Spleen (tissue), 13 donors: Measurements from ENCODE around the gene TUBB6. TPM values are rescaled to one million over a fixed set of nuclear protein-coding genes. Genes with fewer than 3 reads are reported as not detected.

Experiments used
- DNase-seq: peaks from one replicate; pipeline ENCODE4 v3.0.0-alpha.2; 2020
- H3K27ac ChIP-seq, 8 donors: fragments of 200-600 bp; sonication (generic) in 7 of 8; 1 replicate in 4 of 8; 2 replicates in 4 of 8; pipeline versions ENCODE4 v1.5.0 to v1.8.0; 2016 to 2021; ENCODE audit warnings: inconsistent platforms in 4 of 8, mild to moderate bottlenecking in 4 of 8, moderate library complexity in 1 of 8
- H3K27me3 ChIP-seq, 7 donors: fragments of 200-600 bp; sonication (generic) in 6 of 7; replicated peaks in 1 of 7; 1 replicate in 4 of 7; 2 replicates in 3 of 7; pipeline versions ENCODE4 v1.5.0 to v1.8.0; 2016 to 2021; ENCODE audit warnings: inconsistent platforms in 3 of 7, mild to moderate bottlenecking in 1 of 7
- H3K36me3 ChIP-seq, 6 donors: fragments of 200-600 bp; sonication (generic) in 5 of 6; 1 replicate in 4 of 6; 2 replicates in 2 of 6; pipeline versions ENCODE4 v1.5.0 to v1.8.0; 2016 to 2021; ENCODE audit warnings: inconsistent platforms in 2 of 6
- H3K4me1 ChIP-seq, 6 donors: fragments of 200-600 bp; sonication (generic) in 5 of 6; 1 replicate in 3 of 6; 2 replicates in 3 of 6; pipeline versions ENCODE4 v1.5.0 to v1.8.0; 2016 to 2021; ENCODE audit warnings: inconsistent platforms in 3 of 6
- H3K4me3 ChIP-seq, 8 donors: fragments of 200-600 bp; sonication (generic) in 7 of 8; 1 replicate in 4 of 8; 2 replicates in 4 of 8; pipeline versions ENCODE4 v1.5.0 to v1.8.0; 2016 to 2021; ENCODE audit warnings: inconsistent platforms in 4 of 8, mild to moderate bottlenecking in 4 of 8, moderate library complexity in 2 of 8
- H3K9me3 ChIP-seq, 8 donors: fragments of 200-600 bp; sonication (generic) in 7 of 8; 1 replicate in 4 of 8; 2 replicates in 4 of 8; pipeline versions ENCODE4 v1.5.0 to v1.8.0; 2016 to 2021; ENCODE audit warnings: inconsistent platforms in 4 of 8
- CTCF ChIP-seq, 11 experiments: fragments of 200-600 bp in 7 of 11; fragments of 450-650 bp in 4 of 11; sonication (generic) in 4 of 11; IDR thresholded peaks in 8 of 11; conservative IDR thresholded peaks in 3 of 11; 1 replicate in 7 of 11; 2 replicates in 4 of 11; pipeline versions ENCODE4 v1.4.0 to v1.8.0; 2016 to 2021; ENCODE audit warnings: antibody characterized with exemption in 11 of 11, inconsistent platforms in 4 of 11, mild to moderate bottlenecking in 1 of 11
- POLR2A ChIP-seq, 3 donors: fragments of 450-650 bp; IDR thresholded peaks; one replicate each; pipeline ENCODE4 v1.5.1; 2017; ENCODE audit warnings: antibody characterized with exemption in 3 of 3, mild to moderate bottlenecking in 1 of 3
- POLR2AphosphoS5 ChIP-seq, 3 donors: sonication (generic); formaldehyde crosslinking; IDR thresholded peaks; one replicate each; pipeline ENCODE4 v1.5.1; 2017; ENCODE audit warnings: antibody characterized with exemption in 3 of 3
- WGBS, 5 donors: extraction: QIAGEN DNeasy Blood & Tissue Kit in 3 of 5; methylation state at CpG; one replicate each; pipeline versions ENCODE4 v1.1.5 to v1.1.7; 2013 to 2018; 5-methylcytosine and 5-hydroxymethylcytosine counted together
- intact Hi-C: fragments of 100-400 bp; cut with DNase I; formaldehyde crosslinking; loops from one replicate; pipeline ENCODE4 v1.15.0; 2023; ENCODE audit warnings: low total_unique reads
- long read RNA-seq, 2 donors: transcript quantifications; one replicate each; lab custom pipeline, GENCODE V29; 2026
- polyA plus RNA-seq, 3 donors: library from polyadenylated mRNA; stranded (reverse); fragments of 200-250 nt; gene quantifications; one replicate each; pipeline ENCODE4 v1.2.1, GENCODE V29; 2013
- total RNA-seq, 7 donors: library from RNA; depleted of rRNA in 3 of 7; stranded (reverse); fragments of >200 nt in 3 of 7; fragmentation: NEBNext Ultra II Directional in 4 of 7; extraction: Animal tissue kit (Norgen Biotek cat#: 25700) in 4 of 7; gene quantifications; one replicate each; pipeline versions ENCODE4 v1.1.0 to v1.2.1, GENCODE V29; 2016 to 2021
- donor health status: healthy with polysubstance abuse.
- donor health status: DM: no; HTN: no; CAD: no; lungs with moderate emphysema.
- donor health status: DM: no; HTN: no; CAD: no.
- donor health status: Bipolar disorder and iron deficiency.
- donor health status: healthy.
- donor health status: DM: no; HTN: no; CAD: no.
- donor health status: DM: yes; HTN: yes; CAD: no.

Gene TUBB6
- 10 to 100 TPM; 29.9 to 65.6 (median 51.4) TPM for total RNA-seq
- 10 to 100 TPM; 29.0 to 43.4 (median 35.5) TPM for polyA plus RNA-seq
- long read RNA-seq, donor 1, transcript TUBB6-213 (4 exons, 1,017 nt) = minor isoform, 9 of 61 reads
- long read RNA-seq, donor 1, transcript TUBB6-201 (4 exons, 2,064 nt) = major isoform, 39 of 61 reads
- long read RNA-seq, donor 1, transcript TUBB6-202 (3 exons, 2,163 nt) = minor isoform, 11 of 61 reads
- long read RNA-seq, donor 1, partial matches to known transcripts = 0 of 61 reads
- long read RNA-seq, donor 1, other reads (novel, unspliced or antisense) = 0 of 61 reads
- long read RNA-seq, donor 2, transcript TUBB6-213 (4 exons, 1,017 nt) = minor isoform, 8 of 45 reads
- long read RNA-seq, donor 2, transcript TUBB6-202 (3 exons, 2,163 nt) = minor isoform, 5 of 45 reads
- long read RNA-seq, donor 2, transcript TUBB6-201 (4 exons, 2,064 nt) = major isoform, 29 of 45 reads
- long read RNA-seq, donor 2, partial matches to known transcripts = 0 of 45 reads
- long read RNA-seq, donor 2, other reads (novel, unspliced or antisense) = 0 of 45 reads

GRCh38 chr18:12307701-12308385, at the start of gene TUBB6:
Gene TUBB6, plus strand, starts transcription at chr18:12308241. Its CDS starts 52 bp downstream, at chr18:12308293.
- whole genome bisulfite sequencing, 5 donors = 1 to 2% (median 2%) methylated on average over 10 to 88 of the region's 88 CpGs
- TF ChIP-seq CTCF (IDR thresholded peaks at IDR 0.05 in 8 of 11, conservative IDR thresholded peaks at IDR 0.05 in 3 of 11) = peak in 1 of 11 experiments; percentile 13
- peak; percentile 52 to 75 (median 71) for TF ChIP-seq POLR2AphosphoS5 (IDR thresholded peaks at IDR 0.05)
- peak in 1 of 3 donors; percentile 35 for TF ChIP-seq POLR2A (IDR thresholded peaks at IDR 0.05)
- Histone ChIP-seq H3K4me1 (peaks cover 3 to 48% (median 28%) of the 10 kb centered on the region in 6 donors), H3K27ac (peak within 1 kb of the TSS; percentile 70 to 93 (median 88)), H3K9me3 (peaks cover 4 to 20% (median 16%) of the 10 kb centered on the region in 8 donors), H3K4me3 (peak within 1 kb of the TSS; percentile 39 to 83 (median 58)), H3K36me3 (peaks cover 0 to 22% (median 3%) of the 10 kb centered on the region in 6 donors), H3K27me3 (peaks cover 0 to 59% (median 7%) of the 10 kb centered on the region in 7 donors)
- intact Hi-C loops = no loop called here
- peak; percentile 81 for DNase-seq

GRCh38 chr18:12258719-12259705, 49.0 kb upstream of the TUBB6 start:
- no peak overlapping the region for H3K27ac ChIP-seq
- H3K4me3 ChIP-seq = no peak overlapping the region
- no peaks in the 10 kb centered on the region for H3K36me3 ChIP-seq
- H3K27me3 ChIP-seq = peaks cover 0 to 58% (median 11%) of the 10 kb centered on the region in 7 donors
- DNase-seq = peak; percentile 53
- 84 to 94% (median 89%) methylated on average over 22 to 29 of the region's 29 CpGs for WGBS, 5 donors
- H3K4me1 ChIP-seq = peaks cover 2 to 23% (median 18%) of the 10 kb centered on the region in 6 donors
- H3K9me3 ChIP-seq = no peaks in the 10 kb centered on the region
- TF ChIP-seq POLR2AphosphoS5 (IDR thresholded peaks at IDR 0.05) = no peak
- no peak for TF ChIP-seq CTCF (IDR thresholded peaks at IDR 0.05 in 8 of 11, conservative IDR thresholded peaks at IDR 0.05 in 3 of 11)
- no peak for TF ChIP-seq POLR2A (IDR thresholded peaks at IDR 0.05)
- intact Hi-C loops = no loop called here

GRCh38 chr18:12262748-12263147, 45.3 kb upstream of the TUBB6 start:
- DNase-seq = peak; percentile 64
- H3K27me3 ChIP-seq = peaks cover 0 to 32% (median 0%) of the 10 kb centered on the region in 7 donors

More at GRCh38 chr18:12262748-12263147, 45.3 kb upstream of the TUBB6 start:
- Histone ChIP-seq H3K36me3 (no peaks in the 10 kb centered on the region), H3K4me3 (no peak overlapping the region), H3K4me1 (peaks cover 0 to under 1% (median 0%) of the 10 kb centered on the region in 6 donors), H3K27ac (no peak overlapping the region), H3K9me3 (no peaks in the 10 kb centered on the region)
- WGBS, 5 donors = 86 to 94% (median 90%) methylated on average over 8 of the region's 8 CpGs
- intact Hi-C loops = no loop called here
- TF ChIP-seq POLR2A (IDR thresholded peaks at IDR 0.05) (no peak), CTCF (IDR thresholded peaks at IDR 0.05 in 8 of 11, conservative IDR thresholded peaks at IDR 0.05 in 3 of 11) (no peak), POLR2AphosphoS5 (IDR thresholded peaks at IDR 0.05) (no peak)
